ENCODE measurements around the gene FAM89B. TPM values are rescaled to one million over a fixed set of nuclear protein-coding genes. Genes with fewer than 3 reads are reported as not detected.
A peak's percentile ranks its signal among the peaks of the same experiment; 100 is the strongest.

Gene FAM89B
- total RNA-seq, 4 donors from 2014 or later, result 12.0 to 44.1 (median 23.9) TPM

- WGBS, 2 donors, result 25 to 56% methylated on average over 5 to 6 of the region's 10 CpGs
- H3K36me3 ChIP-seq, result peaks cover 28 to 62% (median 36%) of the 10 kb centered on the region in 3 donors
- DNase-seq, result no peak
- H3K27me3 ChIP-seq, result no peaks in the 10 kb centered on the region
- H3K27ac ChIP-seq, result peak overlapping the region; percentile 96 to 98 (median 97)
- intact Hi-C loops (cut with DNase I), result loop anchor here (10.0 kb wide), 1 partner anchor 72 kb away; no protein-coding TSS in a partner anchor
- peaks cover 31 to 51% (median 34%) of the 10 kb centered on the region in 3 donors for H3K4me1 ChIP-seq
- TF ChIP-seq POLR2A (IDR thresholded peaks at IDR 0.05) (no peak), CTCF (IDR thresholded peaks at IDR 0.05) (no peak)
- no peaks in the 10 kb centered on the region for H3K9me3 ChIP-seq
- H3K4me3 ChIP-seq, result peak overlapping the region; percentile 81 to 99 (median 96)
Observed at GRCh38 chr11:65616575-65617001, 44.2 kb downstream of the FAM89B start.

- Histone ChIP-seq H3K4me1 (peaks cover 24 to 43% (median 27%) of the 10 kb centered on the region in 3 donors), H3K9me3 (no peaks in the 10 kb centered on the region), H3K27ac (peak overlapping the region in 1 of 4 donors; percentile 96), H3K27me3 (no peaks in the 10 kb centered on the region), H3K36me3 (peaks cover 30 to 62% (median 40%) of the 10 kb centered on the region in 3 donors), H3K4me3 (peak overlapping the region in 2 of 4 donors; percentile 81 to 99)
- WGBS, 2 donors, result 80 to 86% methylated on average over 8 to 10 of the region's 17 CpGs
- intact Hi-C loops (cut with DNase I), result loop anchor here (10.0 kb wide), 1 partner anchor 72 kb away; no protein-coding TSS in a partner anchor
- no peak for TF ChIP-seq POLR2A (IDR thresholded peaks at IDR 0.05)
- TF ChIP-seq CTCF (IDR thresholded peaks at IDR 0.05), result no peak
- DNase-seq, result no peak
Observed at GRCh38 chr11:65617136-65617850, 45.0 kb downstream of the FAM89B start.

DNA sequence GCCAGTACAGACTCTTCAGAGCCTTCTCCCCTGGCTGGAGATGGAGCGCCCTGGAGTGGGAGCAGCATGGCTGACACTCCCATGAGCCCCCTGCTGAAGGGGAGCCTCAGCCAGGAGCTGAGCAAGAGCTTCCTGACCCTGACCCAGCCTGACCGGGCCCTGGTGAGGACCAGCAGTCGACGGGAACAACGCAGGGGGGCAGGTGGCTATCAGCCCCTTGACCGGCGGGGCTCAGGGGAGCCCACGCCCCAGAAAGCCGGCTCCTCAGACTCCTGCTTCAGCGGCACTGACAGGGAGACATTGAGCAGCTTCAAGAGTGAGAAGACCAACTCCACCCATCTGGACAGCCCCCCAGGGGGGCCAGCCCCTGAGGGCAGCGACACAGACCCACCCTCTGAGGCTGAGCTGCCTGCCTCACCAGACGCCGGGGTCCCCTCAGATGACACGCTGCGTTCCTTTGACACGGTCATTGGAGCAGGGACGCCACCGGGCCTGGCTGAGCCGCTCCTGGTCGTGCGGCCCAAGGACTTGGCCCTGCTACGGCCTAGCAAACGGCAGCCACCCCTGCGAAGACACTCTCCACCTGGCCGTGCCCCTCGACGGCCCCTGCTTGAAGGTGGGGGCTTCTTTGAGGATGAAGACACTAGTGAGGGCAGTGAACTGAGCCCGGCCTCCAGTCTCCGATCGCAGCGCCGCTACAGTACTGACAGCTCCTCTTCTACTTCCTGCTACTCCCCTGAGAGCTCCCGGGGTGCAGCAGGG is 45.8 kb downstream of the FAM89B start:
- no peak for TF ChIP-seq POLR2A (IDR thresholded peaks at IDR 0.05)
- TF ChIP-seq CTCF (IDR thresholded peaks at IDR 0.05), result no peak
- Histone ChIP-seq H3K4me1 (peaks cover 16 to 35% (median 18%) of the 10 kb centered on the region in 3 donors), H3K4me3 (no peak overlapping the region), H3K9me3 (no peaks in the 10 kb centered on the region), H3K27me3 (no peaks in the 10 kb centered on the region), H3K36me3 (peaks cover 36 to 63% (median 41%) of the 10 kb centered on the region in 3 donors), H3K27ac (no peak overlapping the region)
- WGBS, 2 donors, result 94% methylated on average over 9 of the region's 33 CpGs; no CpG with 5 or more reads in 1 of the 2 donors
- DNase-seq, result no peak
- intact Hi-C loops (cut with DNase I), result loop anchor here (10.0 kb wide), 1 partner anchor 73 kb away; no protein-coding TSS in a partner anchor

- peaks cover 14 to 29% (median 16%) of the 10 kb centered on the region in 3 donors for H3K4me1 ChIP-seq
- H3K4me3 ChIP-seq, result no peak overlapping the region
- 90 to 100% methylated on average over 2 to 5 of the region's 14 CpGs for WGBS, 2 donors
- intact Hi-C loops (cut with DNase I), result loop anchor here (10.0 kb wide), 1 partner anchor 74 kb away; no protein-coding TSS in a partner anchor
- H3K27ac ChIP-seq, result no peak overlapping the region
- no peak for DNase-seq
- TF ChIP-seq CTCF (IDR thresholded peaks at IDR 0.05) (no peak), POLR2A (IDR thresholded peaks at IDR 0.05) (no peak)
- H3K36me3 ChIP-seq, result peaks cover 42 to 69% (median 46%) of the 10 kb centered on the region in 3 donors
- no peaks in the 10 kb centered on the region for H3K9me3 ChIP-seq
- no peaks in the 10 kb centered on the region for H3K27me3 ChIP-seq
Observed at GRCh38 chr11:65618763-65619162, 46.4 kb downstream of the FAM89B start.
